ENCODE results near the gene ZNF784.

The ZNF784 gene

GRCh38 chr19:55624109-55625003, at the start of gene ZNF784:
TSS of gene ZNF784 (minus strand) at chr19:55624566. CDS start at chr19:55624561, 5 bp downstream.
- DNase-seq, result peak; percentile 46 to 94 (median 91)

- DNase-seq, result no peak
Measured at GRCh38 chr19:55673889-55674288, 49.5 kb upstream of the ZNF784 start.

GRCh38 chr19:55673465-55673864, 49.1 kb upstream of the ZNF784 start:
- no peak for DNase-seq

- no peak for DNase-seq
Measured at GRCh38 chr19:55672418-55672817, 48.1 kb upstream of the ZNF784 start.

GRCh38 chr19:55671054-55671378, 46.6 kb upstream of the ZNF784 start:
- no peak for DNase-seq

- peak in 8 of 14 donors; percentile 2 to 46 (median 12) for DNase-seq
Measured at GRCh38 chr19:55670280-55671053, 46.1 kb upstream of the ZNF784 start.

GRCh38 chr19:55669418-55670279, 45.3 kb upstream of the ZNF784 start:
- DNase-seq, result no peak

GRCh38 chr19:55668603-55669348, 44.4 kb upstream of the ZNF784 start:
- DNase-seq, result no peak

GRCh38 chr19:55667958-55668357, 43.6 kb upstream of the ZNF784 start:
- no peak for DNase-seq

- no peak for DNase-seq
Measured at GRCh38 chr19:55667511-55667910, 43.1 kb upstream of the ZNF784 start.

GRCh38 chr19:55667006-55667381, 42.6 kb upstream of the ZNF784 start:
- DNase-seq, result no peak

- no peak for DNase-seq
Measured at GRCh38 chr19:55666343-55667005, 42.1 kb upstream of the ZNF784 start.

GRCh38 chr19:55663846-55664536, 39.6 kb upstream of the ZNF784 start:
- DNase-seq, result no peak

GRCh38 chr19:55661826-55662225, 37.5 kb upstream of the ZNF784 start:
- no peak for DNase-seq

GRCh38 chr19:55660991-55661390, 36.6 kb upstream of the ZNF784 start:
- no peak for DNase-seq

GRCh38 chr19:55660404-55660803, 36.0 kb upstream of the ZNF784 start:
- no peak for DNase-seq

GRCh38 chr19:55659822-55660221, 35.5 kb upstream of the ZNF784 start:
- no peak for DNase-seq

- DNase-seq, result no peak
Measured at GRCh38 chr19:55658846-55659459, 34.6 kb upstream of the ZNF784 start.

GRCh38 chr19:55656988-55657747, 32.8 kb upstream of the ZNF784 start:
- DNase-seq, result no peak

- no peak for DNase-seq
Measured at GRCh38 chr19:55656552-55656951, 32.2 kb upstream of the ZNF784 start.

Data from C1 segment of cervical spinal cord (tissue), 14 donors.